DOHH2 (cell line): Measurements from ENCODE around the gene CNTNAP2.

Experiments used
- H3F3A ChIP-seq: fragments of 200-600 bp; sonication (generic), shearing (Covaris generic); 2 replicates; pipeline ENCODE4 v1.6.0; 2016; ENCODE audit warnings: antibody characterized with exemption, mild to moderate bottlenecking; ENCODE audit not compliant: control insufficient read depth, insufficient read depth
- H3K27ac ChIP-seq: fragments of 200-600 bp; sonication (generic); 2 replicates; pipeline ENCODE4 v1.5.1; 2014; ENCODE audit warnings: low read depth, mild to moderate bottlenecking, low read length, moderate library complexity
- H3K27me3 ChIP-seq: fragments of 200-600 bp; sonication (generic); 2 replicates; pipeline ENCODE4 v1.6.1; 2014; ENCODE audit warnings: mild to moderate bottlenecking, low read length, mixed read lengths; ENCODE audit not compliant: control insufficient read depth
- H3K36me3 ChIP-seq: fragments of 200-600 bp; sonication (generic); 2 replicates; pipeline ENCODE4 v1.6.1; 2014; ENCODE audit warnings: mild to moderate bottlenecking, low read length, moderate library complexity, mixed read lengths; ENCODE audit not compliant: control insufficient read depth
- H3K4me1 ChIP-seq: fragments of 200-600 bp; sonication (generic); 2 replicates; pipeline ENCODE4 v1.6.1; 2014; ENCODE audit warnings: mild to moderate bottlenecking, low read length, mixed read lengths; ENCODE audit not compliant: control insufficient read depth
- H3K4me2 ChIP-seq: fragments of 200-600 bp; sonication (generic); 2 replicates; pipeline ENCODE4 v1.6.0; 2014; ENCODE audit warnings: mild to moderate bottlenecking, low read length, moderate library complexity
- H3K4me3 ChIP-seq: fragments of 200-600 bp; sonication (generic); 2 replicates; pipeline ENCODE4 v1.5.1; 2014; ENCODE audit warnings: mild to moderate bottlenecking, low read length, mixed read lengths
- H3K79me2 ChIP-seq: fragments of 200-600 bp; sonication (generic); 2 replicates; pipeline ENCODE4 v1.6.1; 2014; ENCODE audit warnings: mild to moderate bottlenecking, low read length, mixed read lengths; ENCODE audit not compliant: control insufficient read depth
- H3K9me2 ChIP-seq: fragments of 200-600 bp; sonication (generic); replicated peaks from 2 replicates; pipeline ENCODE4 v1.6.1; 2014; ENCODE audit warnings: mild to moderate bottlenecking, low read length, mixed read lengths; ENCODE audit not compliant: control insufficient read depth
- H3K9me3 ChIP-seq: fragments of 200-600 bp; sonication (generic); 2 replicates; pipeline ENCODE4 v1.6.1; 2014; ENCODE audit warnings: antibody characterized with exemption, low read length, mixed read lengths; ENCODE audit not compliant: control insufficient read depth, insufficient read depth
- H4K20me1 ChIP-seq: fragments of 200-600 bp; sonication (generic); 2 replicates; pipeline ENCODE4 v1.6.0; 2014; ENCODE audit warnings: low read depth, mild to moderate bottlenecking, antibody characterized with exemption, low read length, moderate library complexity; ENCODE audit not compliant: control insufficient read depth, insufficient read depth
- CTCF ChIP-seq: fragments of 200-600 bp; sonication (generic); IDR thresholded peaks from one replicate; pipeline ENCODE4 v1.5.1; 2014; ENCODE audit warnings: antibody characterized with exemption, mild to moderate bottlenecking, low read depth, low read length; ENCODE audit not compliant: poor library complexity, severe bottlenecking
- EZH2phosphoT487 ChIP-seq: fragments of 200-600 bp; sonication (generic); IDR thresholded peaks from 2 replicates; pipeline ENCODE4 v1.6.1; 2017; ENCODE audit warnings: borderline replicate concordance, mild to moderate bottlenecking, antibody characterized with exemption, low read length, moderate library complexity, mixed read lengths

Gene CNTNAP2

DNA sequence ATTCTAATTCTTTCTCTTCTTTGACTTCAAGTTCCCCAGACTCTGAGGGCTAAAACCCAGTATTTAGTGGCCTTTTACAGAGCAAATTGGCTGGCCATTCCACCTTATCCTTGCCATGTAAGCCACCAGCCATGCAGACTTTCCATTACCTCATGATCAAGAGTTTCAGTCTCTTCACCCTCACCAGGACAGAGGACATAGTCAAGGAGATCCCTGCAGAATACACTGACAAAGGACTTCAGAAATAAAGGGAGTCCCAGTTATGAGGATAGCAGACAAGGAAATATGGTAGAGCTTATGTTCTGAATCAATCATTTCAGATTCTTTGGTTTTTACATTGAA, 1393.6 kb downstream of the CNTNAP2 start:
- Histone ChIP-seq H3K9me2 (no peaks in the 10 kb centered on the region), H3K4me1 (no peaks in the 10 kb centered on the region), H3K4me2 (no peak overlapping the region), H3K9me3 (no peaks in the 10 kb centered on the region), H3K4me3 (no peak overlapping the region), H3F3A (no peaks in the 10 kb centered on the region), H3K27me3 (no peaks in the 10 kb centered on the region), H3K79me2 (no peaks in the 10 kb centered on the region), H4K20me1 (no peaks in the 10 kb centered on the region), H3K36me3 (no peaks in the 10 kb centered on the region), H3K27ac (no peak overlapping the region)
- no peak for TF ChIP-seq EZH2phosphoT487
- no peak for TF ChIP-seq CTCF

DNA sequence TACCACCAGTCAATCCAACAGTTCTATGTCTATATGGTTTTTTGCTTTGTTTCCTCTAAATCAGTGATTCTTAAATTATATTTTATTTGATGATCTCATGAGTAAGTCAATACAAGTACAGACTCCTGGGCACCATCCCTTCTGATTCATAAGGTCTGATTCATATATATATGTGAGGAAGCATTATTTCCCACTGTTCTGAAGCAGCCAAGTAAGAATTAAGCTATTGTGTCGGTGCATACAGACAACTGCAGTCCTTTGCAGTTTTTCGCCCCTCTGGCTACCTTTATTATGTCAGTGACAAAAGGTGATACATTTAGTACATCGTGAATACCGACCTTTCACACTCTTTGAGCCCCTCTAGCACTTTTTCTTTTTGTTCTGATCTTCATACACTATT, 1394.3 kb downstream of the CNTNAP2 start:
- Histone ChIP-seq H3K4me2 (no peak overlapping the region), H3K4me3 (no peak overlapping the region), H3K27ac (no peak overlapping the region), H3K36me3 (no peaks in the 10 kb centered on the region), H3K4me1 (no peaks in the 10 kb centered on the region), H3K27me3 (no peaks in the 10 kb centered on the region), H3K79me2 (no peaks in the 10 kb centered on the region), H3K9me2 (no peaks in the 10 kb centered on the region), H3K9me3 (no peaks in the 10 kb centered on the region), H4K20me1 (no peaks in the 10 kb centered on the region), H3F3A (no peaks in the 10 kb centered on the region)
- TF ChIP-seq EZH2phosphoT487 (no peak), CTCF (no peak)

DNA sequence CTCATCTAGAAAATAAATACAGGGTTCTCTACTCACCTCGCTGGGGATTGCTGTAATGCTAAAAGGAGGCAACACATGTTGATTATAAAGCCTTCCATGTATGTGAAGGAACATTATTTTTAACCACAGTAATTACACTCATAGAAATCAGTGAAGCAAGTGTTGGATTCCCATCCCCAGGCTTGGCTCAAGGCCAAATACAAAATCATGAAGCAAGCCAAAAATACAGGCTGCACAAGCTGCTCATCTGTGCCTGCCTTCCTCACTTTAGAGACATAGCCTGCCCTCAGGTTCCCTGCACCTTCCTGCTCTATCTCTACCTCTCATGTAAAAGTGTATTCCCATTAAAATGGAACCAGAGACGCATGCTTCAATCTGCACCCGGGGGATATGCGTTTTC, 1396.8 kb downstream of the CNTNAP2 start:
- Histone ChIP-seq H3K9me3 (no peaks in the 10 kb centered on the region), H3F3A (no peaks in the 10 kb centered on the region), H3K4me2 (no peak overlapping the region), H3K4me3 (no peak overlapping the region), H3K27ac (no peak overlapping the region), H3K4me1 (no peaks in the 10 kb centered on the region), H4K20me1 (no peaks in the 10 kb centered on the region), H3K79me2 (no peaks in the 10 kb centered on the region), H3K36me3 (no peaks in the 10 kb centered on the region), H3K27me3 (no peaks in the 10 kb centered on the region), H3K9me2 (no peaks in the 10 kb centered on the region)
- TF ChIP-seq EZH2phosphoT487, result no peak
- no peak for TF ChIP-seq CTCF

GRCh38 chr7:147516391-147516790, 1399.8 kb downstream of the CNTNAP2 start:
- H3K79me2 ChIP-seq, result no peaks in the 10 kb centered on the region
- no peaks in the 10 kb centered on the region for H3K27me3 ChIP-seq
- H3K9me2 ChIP-seq, result no peaks in the 10 kb centered on the region
- no peaks in the 10 kb centered on the region for H3K9me3 ChIP-seq
- no peaks in the 10 kb centered on the region for H3F3A ChIP-seq
- no peaks in the 10 kb centered on the region for H3K36me3 ChIP-seq
- H3K27ac ChIP-seq, result no peak overlapping the region
- H3K4me2 ChIP-seq, result no peak overlapping the region
- TF ChIP-seq EZH2phosphoT487 (no peak), CTCF (no peak)
- no peaks in the 10 kb centered on the region for H4K20me1 ChIP-seq
- H3K4me1 ChIP-seq, result no peaks in the 10 kb centered on the region
- no peak overlapping the region for H3K4me3 ChIP-seq
